ENCODE results near the gene SELENON.

GRCh38 chr1:25809929-25810328, 9.9 kb downstream of the SELENON start:
- TF ChIP-seq CTCF (IDR thresholded peaks at IDR 0.05) (no peak), POLR2A (IDR thresholded peaks at IDR 0.05) (no peak)

All from adrenal gland (tissue), 5 donors.